Hematopoietic multipotent progenitor cell treated with erythropoietin and hydrocortisone succinate and interleukin-3 and kit ligand, for 4 days (in vitro differentiated cells): Measurements from ENCODE around the gene BFSP2.

Experiments
- DNase-seq: peaks from one replicate; pipeline ENCODE4 v3.0.0-alpha.2; 2015

Gene BFSP2, protein sequence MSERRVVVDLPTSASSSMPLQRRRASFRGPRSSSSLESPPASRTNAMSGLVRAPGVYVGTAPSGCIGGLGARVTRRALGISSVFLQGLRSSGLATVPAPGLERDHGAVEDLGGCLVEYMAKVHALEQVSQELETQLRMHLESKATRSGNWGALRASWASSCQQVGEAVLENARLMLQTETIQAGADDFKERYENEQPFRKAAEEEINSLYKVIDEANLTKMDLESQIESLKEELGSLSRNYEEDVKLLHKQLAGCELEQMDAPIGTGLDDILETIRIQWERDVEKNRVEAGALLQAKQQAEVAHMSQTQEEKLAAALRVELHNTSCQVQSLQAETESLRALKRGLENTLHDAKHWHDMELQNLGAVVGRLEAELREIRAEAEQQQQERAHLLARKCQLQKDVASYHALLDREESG

DNA sequence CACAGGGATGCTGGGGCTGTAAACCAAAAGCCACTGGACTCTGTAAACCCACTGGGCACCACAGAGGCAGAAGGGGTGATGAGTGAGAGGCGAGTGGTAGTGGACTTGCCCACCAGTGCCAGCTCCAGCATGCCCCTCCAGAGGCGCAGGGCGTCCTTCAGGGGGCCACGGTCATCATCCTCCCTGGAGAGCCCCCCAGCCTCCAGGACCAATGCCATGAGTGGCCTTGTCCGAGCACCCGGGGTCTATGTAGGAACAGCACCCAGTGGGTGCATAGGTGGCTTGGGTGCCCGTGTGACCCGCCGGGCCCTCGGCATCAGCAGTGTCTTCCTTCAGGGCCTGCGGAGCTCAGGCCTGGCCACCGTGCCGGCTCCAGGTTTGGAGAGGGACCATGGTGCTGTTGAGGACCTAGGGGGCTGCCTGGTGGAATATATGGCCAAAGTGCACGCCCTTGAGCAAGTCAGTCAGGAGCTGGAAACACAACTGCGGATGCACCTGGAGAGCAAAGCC is at the start of gene BFSP2:
Gene BFSP2, plus strand, starts transcription at position 51 of the 510 bp plus-strand sequence. Its CDS starts 28 bp downstream, at position 79.
- no peak for DNase-seq

DNA sequence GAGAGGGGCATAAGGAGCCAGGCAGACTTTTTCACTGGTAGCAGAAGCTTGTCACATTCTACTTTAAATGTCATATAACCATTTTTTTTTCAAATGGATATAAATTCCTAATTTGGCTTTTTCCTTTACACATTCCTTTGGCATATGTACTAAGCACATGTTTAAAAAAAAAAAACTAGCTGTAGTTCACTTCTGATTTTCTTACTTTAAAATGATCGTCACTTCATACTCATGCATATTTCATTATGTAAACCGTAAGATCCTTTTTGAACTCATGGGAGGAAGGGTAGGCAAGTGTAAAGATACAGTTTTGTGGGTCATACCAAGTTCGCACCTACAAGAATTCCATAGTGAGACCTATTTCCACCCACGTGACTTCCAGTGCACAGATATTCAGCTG is 45.1 kb upstream of the BFSP2 start:
- no peak for DNase-seq

- DNase-seq: no peak
Measured at GRCh38 chr3:133360476-133360875, 39.4 kb upstream of the BFSP2 start.

DNA sequence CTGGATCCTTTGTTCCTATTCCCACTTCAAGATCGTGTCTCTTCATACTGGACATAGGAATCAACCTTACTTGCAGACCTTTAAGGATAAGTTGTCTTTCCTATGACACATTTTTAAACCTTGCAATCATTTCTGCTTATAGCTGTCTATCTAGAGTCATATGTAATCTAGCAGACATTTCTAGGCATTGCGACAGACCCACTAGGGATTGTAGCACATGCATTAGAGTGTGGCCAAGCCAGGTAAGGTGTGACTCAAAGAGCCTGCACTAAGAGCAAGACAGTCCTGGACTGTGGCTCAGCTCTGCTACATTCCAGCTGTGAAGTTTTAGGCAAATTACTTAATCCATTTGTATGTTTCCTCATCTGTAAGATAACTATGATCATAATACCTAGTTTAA is 38.8 kb upstream of the BFSP2 start:
- DNase-seq: no peak

- DNase-seq: no peak
Measured at GRCh38 chr3:133361435-133361834, 38.4 kb upstream of the BFSP2 start.

- DNase-seq: no peak
Measured at GRCh38 chr3:133362539-133362938, 37.3 kb upstream of the BFSP2 start.

DNA sequence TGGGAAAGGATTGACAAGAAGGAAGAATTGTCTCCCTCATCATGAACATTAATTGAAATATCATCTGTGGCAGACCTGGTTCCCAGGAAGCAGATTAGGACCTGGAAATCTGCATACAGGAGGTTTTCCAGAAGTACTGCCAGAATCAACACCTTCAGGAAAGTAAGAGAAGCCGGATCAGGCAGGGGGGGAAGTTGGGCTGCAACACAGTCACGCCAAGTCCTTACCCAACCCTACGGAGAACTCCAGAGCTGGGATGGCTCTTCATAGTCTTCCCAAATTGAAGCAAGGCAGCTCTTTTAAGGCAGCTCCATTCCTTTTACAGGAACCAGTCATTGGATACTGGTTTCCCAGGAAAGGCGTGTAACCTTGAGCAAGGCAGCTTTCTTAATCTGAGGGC is 35.2 kb upstream of the BFSP2 start:
- no peak for DNase-seq

DNA sequence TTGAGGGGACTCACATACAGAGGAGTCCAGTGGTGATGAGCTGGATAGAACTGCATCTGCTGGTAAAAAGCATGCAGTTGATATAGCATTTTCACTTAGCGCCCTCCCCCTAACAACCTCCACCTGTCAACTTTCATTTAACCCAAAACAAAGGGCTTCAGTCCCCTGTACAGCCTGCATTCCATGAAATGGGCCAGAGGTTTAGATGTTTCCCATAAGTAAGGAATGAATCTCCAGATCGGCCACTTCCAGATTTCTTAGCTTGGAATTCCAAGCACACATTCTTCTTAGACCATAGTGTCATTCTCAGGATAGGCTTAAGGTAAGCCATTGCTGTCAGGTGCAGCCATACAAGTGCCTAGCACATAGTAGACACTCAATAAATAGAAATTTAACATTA is 32.9 kb upstream of the BFSP2 start:
- DNase-seq: no peak

DNA sequence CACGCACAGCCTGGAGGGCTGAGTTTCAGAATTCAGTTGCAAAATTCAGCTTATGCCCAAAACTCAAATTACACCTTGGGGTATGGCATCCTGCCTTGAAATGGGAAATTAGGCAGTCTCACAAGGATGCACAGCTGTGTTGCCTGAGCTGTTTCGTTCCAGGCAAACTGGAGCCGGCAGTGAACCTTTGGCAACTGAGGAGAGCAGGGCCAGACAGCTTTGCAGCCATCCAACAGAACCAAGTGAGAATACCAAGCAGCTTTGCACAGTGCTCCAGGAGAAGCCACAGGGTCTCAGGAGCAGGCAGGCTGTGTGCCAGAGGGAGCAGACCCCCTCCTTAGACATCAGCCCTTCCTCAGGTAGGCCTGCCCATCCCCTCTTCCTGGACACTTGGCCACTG is 32.5 kb upstream of the BFSP2 start:
- DNase-seq: no peak

DNA sequence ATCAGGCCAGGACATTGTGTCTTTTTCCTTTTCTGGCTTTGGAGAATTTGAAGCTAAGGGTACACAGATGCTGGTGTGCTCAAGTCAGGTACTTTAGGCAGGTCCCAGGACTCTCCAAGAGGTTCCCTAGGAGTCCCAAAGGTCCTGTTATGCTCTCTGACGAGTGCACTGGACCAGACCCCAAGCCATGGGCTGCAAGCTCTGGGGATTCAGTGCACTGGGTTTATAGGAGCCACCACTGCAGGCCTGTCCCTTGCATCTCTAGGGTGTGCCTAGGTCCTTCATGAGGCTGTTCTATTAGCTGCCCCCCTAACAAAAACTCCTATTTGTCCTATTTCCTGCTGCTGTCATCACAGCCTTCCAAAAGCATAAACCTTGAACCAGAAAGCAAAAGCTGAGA is 31.9 kb upstream of the BFSP2 start:
- no peak for DNase-seq

DNA sequence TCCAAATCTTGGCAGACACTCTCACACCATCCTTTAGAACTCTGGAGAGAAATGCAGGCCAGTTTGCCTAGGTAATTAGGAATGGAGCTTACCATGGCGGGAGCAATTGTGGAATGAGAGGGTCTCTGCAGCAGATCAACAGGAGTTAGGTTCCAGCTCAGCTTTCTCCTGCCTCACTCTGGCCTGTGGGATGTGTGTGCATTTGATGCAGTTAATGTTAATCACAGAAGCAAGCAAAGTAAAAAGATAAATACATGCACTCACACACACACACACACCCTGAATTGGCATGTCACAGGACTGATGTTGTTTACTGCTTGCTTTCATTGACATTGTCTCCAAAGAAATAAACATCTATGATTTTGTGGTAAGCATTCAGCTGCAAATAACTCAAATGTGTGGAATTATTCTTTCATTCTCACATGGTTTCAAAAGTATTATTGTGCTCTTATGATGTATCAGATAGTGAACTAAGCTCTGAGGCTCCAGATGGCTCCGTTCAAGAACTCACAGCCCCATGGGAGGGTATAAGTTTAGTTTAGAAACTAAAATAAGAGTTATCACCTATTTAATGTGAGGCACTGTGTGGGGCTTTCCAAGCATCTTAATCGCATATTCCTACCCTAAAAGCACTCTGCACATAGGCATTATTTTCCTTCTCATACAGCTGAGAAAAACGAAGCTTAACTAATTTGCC is 31.3 kb upstream of the BFSP2 start:
- no peak for DNase-seq

GRCh38 chr3:133369068-133369440 is 30.8 kb upstream of the BFSP2 start:
- DNase-seq: no peak

DNA sequence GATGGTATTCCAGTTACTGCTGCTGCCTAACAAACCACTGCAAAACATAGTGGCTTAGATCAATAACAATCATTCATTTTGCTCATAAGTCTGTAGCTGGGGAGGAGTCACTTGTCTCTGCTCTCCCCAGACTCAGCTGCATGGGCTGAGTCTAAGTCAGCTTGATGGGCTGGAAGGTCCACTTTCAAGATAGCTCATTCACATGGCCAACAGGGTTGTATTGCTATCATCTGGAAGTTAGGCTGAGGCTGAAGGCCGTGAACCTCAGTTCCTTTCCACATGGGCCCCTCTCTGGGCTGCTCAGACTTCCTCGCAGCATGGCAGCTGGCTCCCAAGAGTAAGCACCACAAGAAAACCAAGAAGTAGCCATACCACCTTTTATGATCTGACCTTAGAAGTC is 28.7 kb upstream of the BFSP2 start:
- no peak for DNase-seq

DNA sequence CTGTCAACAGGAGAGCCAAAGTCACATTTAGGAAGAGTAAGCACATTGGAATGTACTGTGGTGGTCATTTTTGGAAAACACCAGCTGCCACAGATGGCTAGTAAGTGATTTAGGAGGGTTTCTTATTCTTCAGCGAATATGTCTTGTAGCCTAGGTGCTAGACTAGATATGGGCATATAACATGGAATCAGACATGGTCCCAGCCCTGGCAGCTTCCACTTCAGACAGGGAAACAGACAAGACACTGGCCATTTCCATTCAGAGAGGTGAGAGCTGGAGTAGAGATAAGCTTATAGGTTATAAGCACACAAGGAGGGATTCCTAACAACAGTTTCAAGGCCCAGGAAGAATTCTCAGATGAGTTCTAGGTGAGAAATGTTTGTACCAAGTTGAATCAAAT is 28.2 kb upstream of the BFSP2 start:
- DNase-seq: no peak

GRCh38 chr3:133374708-133375402 is 25.0 kb upstream of the BFSP2 start:
- DNase-seq: no peak

DNA sequence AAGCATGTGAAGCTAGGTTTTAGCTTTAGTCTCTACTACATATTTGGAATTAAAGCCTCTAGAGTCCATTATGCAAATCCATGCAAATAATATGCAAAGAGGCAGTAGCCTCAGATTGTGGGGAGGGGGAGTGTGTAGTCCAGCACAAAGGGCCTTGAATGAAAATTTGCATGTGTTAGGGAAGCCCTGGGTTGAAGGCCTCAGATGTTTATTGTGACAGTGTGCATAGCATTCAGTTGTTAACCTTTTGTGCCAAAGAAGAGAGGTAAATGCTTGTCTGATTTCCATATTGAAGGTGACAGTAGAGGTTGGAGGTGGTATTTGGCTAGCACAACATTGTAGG is 24.5 kb upstream of the BFSP2 start:
- no peak for DNase-seq

GRCh38 chr3:133376810-133377209 is 23.0 kb upstream of the BFSP2 start:
- peak; percentile 30 for DNase-seq

DNA sequence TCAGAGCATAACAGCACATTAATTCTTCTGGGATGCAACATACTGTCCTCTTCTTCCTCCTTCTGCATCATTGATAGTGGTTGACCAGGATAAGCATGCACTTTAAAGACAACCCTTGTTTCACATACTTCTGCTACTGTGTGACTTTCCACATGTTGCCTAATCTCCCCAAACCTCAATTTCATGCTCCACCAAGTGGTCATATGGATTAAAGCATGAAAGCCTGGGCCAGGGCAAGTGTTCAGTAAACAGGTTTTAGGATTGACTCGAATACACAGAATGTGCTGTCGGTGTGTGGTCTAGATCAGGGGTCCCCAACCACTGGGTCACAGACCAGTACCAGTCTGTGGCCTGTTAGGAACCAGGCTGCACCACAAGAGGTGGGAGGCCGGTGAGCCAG is 22.5 kb upstream of the BFSP2 start:
- DNase-seq: peak; percentile 75

GRCh38 chr3:133379926-133380325 is 19.9 kb upstream of the BFSP2 start:
- DNase-seq: no peak

DNA sequence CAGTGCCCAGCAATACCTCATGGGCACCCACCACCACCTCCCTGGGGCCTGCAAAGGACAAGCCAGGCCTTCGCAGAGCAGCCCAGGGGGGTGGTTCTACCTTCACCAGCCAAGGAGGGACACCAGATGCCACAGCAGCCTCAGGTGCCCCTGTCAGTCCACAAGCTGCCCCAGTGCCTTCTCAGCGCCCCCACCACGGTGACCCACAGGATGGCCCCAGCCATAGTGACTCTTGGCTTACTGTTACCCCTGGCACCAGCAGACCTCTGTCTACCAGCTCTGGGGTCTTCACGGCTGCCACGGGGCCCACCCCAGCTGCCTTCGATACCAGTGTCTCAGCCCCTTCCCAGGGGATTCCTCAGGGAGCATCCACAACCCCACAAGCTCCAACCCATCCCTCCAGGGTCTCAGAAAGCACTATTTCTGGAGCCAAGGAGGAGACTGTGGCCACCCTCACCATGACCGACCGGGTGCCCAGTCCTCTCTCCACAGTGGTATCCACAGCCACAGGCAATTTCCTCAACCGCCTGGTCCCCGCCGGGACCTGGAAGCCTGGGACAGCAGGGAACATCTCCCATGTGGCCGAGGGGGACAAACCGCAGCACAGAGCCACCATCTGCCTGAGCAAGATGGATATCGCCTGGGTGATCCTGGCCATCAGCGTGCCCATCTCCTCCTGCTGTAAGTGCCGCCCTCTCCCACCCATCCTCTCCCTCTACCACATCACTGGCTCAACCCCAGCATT is 19.2 kb upstream of the BFSP2 start:
- DNase-seq: no peak

- DNase-seq: no peak
Measured at GRCh38 chr3:133381346-133382109, 18.3 kb upstream of the BFSP2 start.

DNA sequence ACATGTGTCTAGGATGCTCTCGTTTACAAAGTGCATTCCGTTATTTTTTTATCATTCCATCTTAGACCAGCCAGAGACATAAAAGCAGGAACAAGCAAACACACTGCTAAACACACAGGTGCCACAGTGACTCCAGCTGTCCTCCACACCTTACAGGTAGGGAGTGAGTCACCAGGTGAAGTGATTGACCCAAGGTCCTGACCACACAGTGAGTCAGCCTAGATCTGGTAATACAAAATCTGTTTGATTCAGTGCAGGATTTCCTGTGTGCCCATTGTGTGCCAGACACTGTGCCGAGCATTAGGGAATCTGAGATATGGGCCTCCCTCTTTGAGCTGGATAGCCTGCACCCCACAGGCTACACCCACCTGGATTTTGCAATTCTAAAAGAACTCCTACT is 16.7 kb upstream of the BFSP2 start:
- DNase-seq: no peak
